ENCODE measurements around the gene SERGEF.
"Not testable (repeated sequence)": the region's sequence is repeated elsewhere in the genome, so short reads cannot be mapped to it uniquely, and the experiment has no call there.

The SERGEF gene

GRCh38 chr11:18012122-18012905, 533 bp downstream of the SERGEF start:
- CTCF ChIA-PET: no interaction called here
- no peak for DNase-seq
- H3K4me1 Mint-ChIP-seq: peaks cover 36% of the 10 kb centered on the region

GRCh38 chr11:18011633-18012032, 1.2 kb downstream of the SERGEF start:
- Mint-ChIP-seq H3K27me3 (no peaks in the 10 kb centered on the region), H3K4me3 (peak overlapping the region; percentile 93), H3K27ac (peak overlapping the region; percentile 82), H3K36me3 (peaks cover 4% of the 10 kb centered on the region), H3K4me1 (peaks cover 36% of the 10 kb centered on the region), H3K9me3 (no peaks in the 10 kb centered on the region)
- CTCF ChIA-PET: interaction anchor here (0.6 kb wide), 1 partner anchor 104 kb away, joined by 3 read pairs; no protein-coding TSS in a partner anchor
- no peak for DNase-seq

More at GRCh38 chr11:18012122-18012905, 533 bp downstream of the SERGEF start:
- Mint-ChIP-seq H3K9me3 (no peaks in the 10 kb centered on the region), H3K36me3 (peaks cover 2% of the 10 kb centered on the region), H3K4me3 (peak overlapping the region; percentile 93), H3K27me3 (no peaks in the 10 kb centered on the region), H3K27ac (peak overlapping the region; percentile 82)

GRCh38 chr11:18010977-18011586, 1.8 kb downstream of the SERGEF start:
- Mint-ChIP-seq H3K4me3 (no peak overlapping the region), H3K27ac (no peak overlapping the region), H3K36me3 (peaks cover 7% of the 10 kb centered on the region), H3K27me3 (no peaks in the 10 kb centered on the region), H3K9me3 (no peaks in the 10 kb centered on the region), H3K4me1 (peaks cover 36% of the 10 kb centered on the region)
- CTCF ChIA-PET: interaction anchor here (0.6 kb wide), 1 partner anchor 104 kb away, joined by 3 read pairs; no protein-coding TSS in a partner anchor
- no peak for DNase-seq

GRCh38 chr11:18010121-18010670, 2.7 kb downstream of the SERGEF start:
- H3K4me1 Mint-ChIP-seq: peaks cover 36% of the 10 kb centered on the region
- CTCF ChIA-PET: interaction anchor here (1.3 kb wide), 1 partner anchor 19 kb away, joined by 3 read pairs; no protein-coding TSS in a partner anchor
- H3K36me3 Mint-ChIP-seq: peaks cover 13% of the 10 kb centered on the region
- H3K4me3 Mint-ChIP-seq: no peak overlapping the region
- H3K27me3 Mint-ChIP-seq: no peaks in the 10 kb centered on the region
- DNase-seq: no peak
- H3K27ac Mint-ChIP-seq: peak overlapping the region; percentile 62
- no peaks in the 10 kb centered on the region for H3K9me3 Mint-ChIP-seq

- Mint-ChIP-seq H3K4me3 (no peak overlapping the region), H3K9me3 (no peaks in the 10 kb centered on the region), H3K36me3 (peaks cover 26% of the 10 kb centered on the region), H3K4me1 (peaks cover 2% of the 10 kb centered on the region), H3K27me3 (no peaks in the 10 kb centered on the region), H3K27ac (no peak overlapping the region)
- CTCF ChIA-PET: interaction anchor here (0.7 to 1.5 kb wide), 2 partner anchors 12 to 1174 kb away, joined by 4 to 7 read pairs; no protein-coding TSS in a partner anchor
- DNase-seq: no peak
Measured at GRCh38 chr11:18005376-18006129, 7.3 kb downstream of the SERGEF start.

- Mint-ChIP-seq H3K27ac (no peak overlapping the region), H3K4me3 (no peak overlapping the region), H3K36me3 (peaks cover 39% of the 10 kb centered on the region), H3K4me1 (peaks cover 8% of the 10 kb centered on the region), H3K27me3 (no peaks in the 10 kb centered on the region), H3K9me3 (no peaks in the 10 kb centered on the region)
- no peak for DNase-seq
- CTCF ChIA-PET: interaction anchor here (1.1 kb wide), 1 partner anchor 32 kb away, joined by 3 read pairs; no protein-coding TSS in a partner anchor
Measured at GRCh38 chr11:18001191-18001590, 11.7 kb downstream of the SERGEF start.

- H3K4me3 Mint-ChIP-seq: no peak overlapping the region
- H3K27me3 Mint-ChIP-seq: no peaks in the 10 kb centered on the region
- H3K27ac Mint-ChIP-seq: no peak overlapping the region
- no peak for DNase-seq
- peaks cover 8% of the 10 kb centered on the region for H3K4me1 Mint-ChIP-seq
- no peaks in the 10 kb centered on the region for H3K9me3 Mint-ChIP-seq
- CTCF ChIA-PET: interaction anchor here (1.1 to 1.7 kb wide), 2 partner anchors 13 to 32 kb away, joined by 3 to 4 read pairs; no protein-coding TSS in a partner anchor
- H3K36me3 Mint-ChIP-seq: peaks cover 40% of the 10 kb centered on the region
Measured at GRCh38 chr11:18000760-18001159, 12.1 kb downstream of the SERGEF start.

GRCh38 chr11:18000128-18000527, 12.7 kb downstream of the SERGEF start:
- not testable (repeated sequence) for H3K27ac Mint-ChIP-seq, DNase-seq, H3K9me3 Mint-ChIP-seq, H3K4me3 Mint-ChIP-seq, H3K4me1 Mint-ChIP-seq, H3K27me3 Mint-ChIP-seq
- peaks cover 41% of the 10 kb centered on the region for H3K36me3 Mint-ChIP-seq
- CTCF ChIA-PET: interaction anchor here (1.1 to 1.7 kb wide), 2 partner anchors 13 to 31 kb away, joined by 3 to 4 read pairs; no protein-coding TSS in a partner anchor

- Mint-ChIP-seq H3K9me3 (no peaks in the 10 kb centered on the region), H3K4me1 (no peaks in the 10 kb centered on the region), H3K36me3 (peaks cover 29% of the 10 kb centered on the region), H3K27me3 (no peaks in the 10 kb centered on the region), H3K27ac (no peak overlapping the region), H3K4me3 (no peak overlapping the region)
- no peak for DNase-seq
- CTCF ChIA-PET: interaction anchor here (0.6 to 4.4 kb wide), 9 partner anchors 10 to 772 kb away, joined by 3 to 16 read pairs (median 3); no protein-coding TSS in a partner anchor
Measured at GRCh38 chr11:17992916-17993315, 19.9 kb downstream of the SERGEF start.

- CTCF ChIA-PET: interaction anchor here (0.6 to 4.4 kb wide), 21 partner anchors 9 to 773 kb away, joined by 3 to 16 read pairs (median 4); partner anchors contain the start of gene SAAL1
- Mint-ChIP-seq H3K27ac (no peak overlapping the region), H3K4me3 (no peak overlapping the region), H3K9me3 (no peaks in the 10 kb centered on the region), H3K4me1 (no peaks in the 10 kb centered on the region), H3K27me3 (no peaks in the 10 kb centered on the region), H3K36me3 (peaks cover 34% of the 10 kb centered on the region)
- DNase-seq: peak; percentile 66
Measured at GRCh38 chr11:17991783-17992433, 20.9 kb downstream of the SERGEF start.

- Mint-ChIP-seq H3K36me3 (peaks cover 30% of the 10 kb centered on the region), H3K27me3 (no peaks in the 10 kb centered on the region), H3K4me3 (no peak overlapping the region), H3K4me1 (no peaks in the 10 kb centered on the region), H3K9me3 (no peaks in the 10 kb centered on the region), H3K27ac (no peak overlapping the region)
- DNase-seq: no peak
- CTCF ChIA-PET: interaction anchor here (1.1 to 2.8 kb wide), 7 partner anchors 10 to 258 kb away, joined by 4 to 10 read pairs (median 5); partner anchors contain the start of gene SAAL1
Measured at GRCh38 chr11:17989306-17989705, 23.5 kb downstream of the SERGEF start.

GRCh38 chr11:17988465-17988864, 24.4 kb downstream of the SERGEF start:
- no peak for DNase-seq
- Mint-ChIP-seq H3K9me3 (peaks cover under 1% of the 10 kb centered on the region), H3K4me3 (no peak overlapping the region), H3K27me3 (no peaks in the 10 kb centered on the region), H3K27ac (no peak overlapping the region), H3K36me3 (peaks cover 37% of the 10 kb centered on the region), H3K4me1 (no peaks in the 10 kb centered on the region)
- CTCF ChIA-PET: interaction anchor here (1.1 to 2.8 kb wide), 7 partner anchors 10 to 258 kb away, joined by 4 to 10 read pairs (median 5); partner anchors contain the start of gene SAAL1

GRCh38 chr11:17987826-17988225, 25.0 kb downstream of the SERGEF start:
- Mint-ChIP-seq H3K27me3 (no peaks in the 10 kb centered on the region), H3K36me3 (peaks cover 38% of the 10 kb centered on the region)
- DNase-seq: no peak

More at GRCh38 chr11:17987826-17988225, 25.0 kb downstream of the SERGEF start:
- Mint-ChIP-seq H3K4me1 (no peaks in the 10 kb centered on the region), H3K27ac (no peak overlapping the region), H3K4me3 (no peak overlapping the region), H3K9me3 (peaks cover 1% of the 10 kb centered on the region)
- CTCF ChIA-PET: interaction anchor here (0.9 to 2.8 kb wide), 7 partner anchors 9 to 257 kb away, joined by 3 to 10 read pairs (median 5); partner anchors contain the start of gene SAAL1

All from activated naive CD4-positive, alpha-beta T cell treated with anti-CD3 and anti-CD28 coated beads, Interleukin-2, amount 10 ng/mL, durations not matched to agents 7 days and 5 days (primary cell).